ENCODE measurements around the gene PTH2R. TPM values are rescaled to one million over a fixed set of nuclear protein-coding genes. Genes with fewer than 3 reads are reported as not detected.
"Not testable (repeated sequence)": the region's sequence is repeated elsewhere in the genome, so short reads cannot be mapped to it uniquely, and the experiment has no call there.

The PTH2R gene
- total and polyA plus RNA-seq, 2 of the 4 experiments (the other 2 are of a cell fraction), result under 0.01 TPM; not detected in 1

DNA sequence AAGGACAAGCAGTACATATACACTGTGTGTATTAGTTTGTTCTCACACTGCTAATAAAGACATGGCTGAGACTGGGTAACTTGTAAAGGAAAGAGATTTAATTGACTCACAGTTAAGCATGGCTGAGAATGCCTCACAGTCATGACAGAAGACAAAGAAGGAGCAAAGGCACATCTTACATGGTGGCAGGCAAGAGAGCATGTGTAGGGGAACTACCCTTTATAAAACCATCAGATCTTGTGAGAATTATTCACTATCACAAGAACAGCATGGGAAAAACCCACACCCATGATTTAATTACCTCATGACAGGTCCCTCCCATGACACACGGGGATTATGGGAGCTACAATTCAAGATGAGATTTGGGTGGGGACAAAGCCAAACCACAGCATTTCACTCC lies 129.0 kb downstream of the PTH2R start:
- in situ Hi-C loops (cut with MboI; ENCODE audit: low sequenced_read_pairs); H3K36me3 ChIP-seq (ENCODE audit: control insufficient read depth, insufficient read depth, low read length); POLR2A ChIA-PET (ENCODE audit: unreplicated experiment); H3K9ac ChIP-seq (ENCODE audit: low read depth, low read length); H3K4me2 ChIP-seq (ENCODE audit: low read depth, low read length); ATAC-seq (ENCODE audit: low read depth); H2AK5ac ChIP-seq (ENCODE audit: low read depth, low read length); H3K27me3 ChIP-seq (ENCODE audit: control insufficient read depth, insufficient read depth, low read length); H2AFZ ChIP-seq (replicated peaks; ENCODE audit: low read length, poor library complexity); H2AK9ac ChIP-seq (replicated peaks; ENCODE audit: low read depth, low read length, poor library complexity); DNase-seq; H3K4ac ChIP-seq (ENCODE audit: low read depth, low read length); H4K91ac ChIP-seq (ENCODE audit: insufficient read depth, low read depth, low read length); H2BK15ac ChIP-seq (ENCODE audit: low read depth, low read length); H3K56ac ChIP-seq (ENCODE audit: extremely low read depth, insufficient read depth, low read length); dilution Hi-C loops (cut with HindIII; ENCODE audit: low sequenced_read_pairs, unreplicated experiment); H3K79me1 ChIP-seq (ENCODE audit: low read depth in 1 of 2, low read length in 2 of 2); intact Hi-C loops (cut with micrococcal nuclease); H2BK5ac ChIP-seq (ENCODE audit: low read depth, low read length, poor library complexity, severe bottlenecking); H3K23ac ChIP-seq (ENCODE audit: low read depth, low read length); H3K27ac ChIP-seq (ENCODE audit: insufficient read depth, low read length); H3K14ac ChIP-seq (replicated peaks; ENCODE audit: low read depth, low read length); H4K5ac ChIP-seq (ENCODE audit: low read depth, low read length); H3K4me1 ChIP-seq (ENCODE audit: control insufficient read depth, insufficient read depth, low read length); BruUV-seq (replicated peaks); H3K18ac ChIP-seq (ENCODE audit: low read depth, low read length); H4K8ac ChIP-seq (ENCODE audit: low read depth in 2 of 2, low read length in 2 of 2); H3K4me3 ChIP-seq (ENCODE audit: insufficient read depth, low read depth, low read length); H2BK20ac ChIP-seq (ENCODE audit: low read depth, low read length); H3K9me3 ChIP-seq (ENCODE audit: control insufficient read depth, insufficient read depth, low read length); H4K20me1 ChIP-seq (ENCODE audit: insufficient read depth, low read length); H3K9me1 ChIP-seq (ENCODE audit: insufficient read depth, low read length); H2BK120ac ChIP-seq (ENCODE audit: low read depth, low read length); CTCF ChIA-PET: not testable (repeated sequence)
- no CpG with 5 or more reads among the region's 1 CpG for WGBS, 2 experiments (ENCODE audit: extremely low coverage in 2 of 2, insufficient read length in 1 of 2)

Measured in IMR-90 (cell line).